AG04450 (cell line): Measurements from ENCODE around the gene DOHH. TPM values are rescaled to one million over a fixed set of nuclear protein-coding genes. Genes with fewer than 3 reads are reported as not detected.
A peak's percentile ranks its signal among the peaks of the same experiment; 100 is the strongest.
"Not testable (repeated sequence)": the region's sequence is repeated elsewhere in the genome, so short reads cannot be mapped to it uniquely, and the experiment has no call there.

Source experiments
- CTCF ChIA-PET: fragments of 300-600, 350-600 bp; formaldehyde crosslinking; extraction: SDS; loops from one replicate; lab custom pipeline; 2022; ENCODE audit warnings: antibody characterized with exemption, inconsistent platforms; lab: Charles Lee
- POLR2A ChIA-PET: fragments of 350-600 bp; formaldehyde crosslinking; extraction: SDS; loops from one replicate; lab custom pipeline; 2021; ENCODE audit warnings: antibody characterized with exemption, inconsistent platforms; lab: Yijun Ruan, JAX
- DNase-seq: peaks from one replicate; pipeline ENCODE4 v3.0.0-alpha.2; 2011; ENCODE audit warnings: low read depth, low spot score
- H3K27ac ChIP-seq: one replicate; pipeline ENCODE4 v1.5.1; 2012; ENCODE audit warnings: low read depth, low read length, control low read depth
- H3K27me3 ChIP-seq: one replicate; pipeline ENCODE4 v1.6.0; 2012; ENCODE audit warnings: low read length; ENCODE audit not compliant: control insufficient read depth, insufficient read depth
- H3K4me3 ChIP-seq: 2 replicates; pipeline ENCODE4 v1.5.1; 2011; ENCODE audit warnings: mild to moderate bottlenecking, low read depth, low read length, control low read depth
- H3K9me3 ChIP-seq: 2 replicates; pipeline ENCODE4 v1.5.1; 2012; ENCODE audit warnings: low read length; ENCODE audit not compliant: control insufficient read depth, insufficient read depth
- polyA plus RNA-seq: library from polyadenylated mRNA; depleted of rRNA; stranded (reverse); fragments of >200 nt; gene quantifications from 2 replicates; pipeline ENCODE4 v1.2.3, GENCODE V29; 2011
- TF ChIP-seq, protein P1 (sequence below): IDR thresholded peaks from 2 replicates; pipeline ENCODE4 v1.5.1; 2011; ENCODE audit warnings: low read depth, low read length, control low read depth, inconsistent platforms

Gene DOHH
- polyA plus RNA-seq, 1 experiment, result 3.4 TPM

GRCh38 chr19:3452171-3452941, 48.1 kb downstream of the DOHH start:
- ChIA-PET CTCF (interaction anchor here (0.7 to 1.7 kb wide), 3 partner anchors 21 to 147 kb away, joined by 3 to 5 read pairs (median 4); no protein-coding TSS in a partner anchor), POLR2A (no interaction called here)
- Histone ChIP-seq H3K27me3 (no peaks in the 10 kb centered on the region), H3K9me3 (no peaks in the 10 kb centered on the region; the same call in 1 of the 2 replicates), H3K4me3 (no peak overlapping the region), H3K27ac (peak overlapping the region; percentile 47)
- TF ChIP-seq, protein P1, sequence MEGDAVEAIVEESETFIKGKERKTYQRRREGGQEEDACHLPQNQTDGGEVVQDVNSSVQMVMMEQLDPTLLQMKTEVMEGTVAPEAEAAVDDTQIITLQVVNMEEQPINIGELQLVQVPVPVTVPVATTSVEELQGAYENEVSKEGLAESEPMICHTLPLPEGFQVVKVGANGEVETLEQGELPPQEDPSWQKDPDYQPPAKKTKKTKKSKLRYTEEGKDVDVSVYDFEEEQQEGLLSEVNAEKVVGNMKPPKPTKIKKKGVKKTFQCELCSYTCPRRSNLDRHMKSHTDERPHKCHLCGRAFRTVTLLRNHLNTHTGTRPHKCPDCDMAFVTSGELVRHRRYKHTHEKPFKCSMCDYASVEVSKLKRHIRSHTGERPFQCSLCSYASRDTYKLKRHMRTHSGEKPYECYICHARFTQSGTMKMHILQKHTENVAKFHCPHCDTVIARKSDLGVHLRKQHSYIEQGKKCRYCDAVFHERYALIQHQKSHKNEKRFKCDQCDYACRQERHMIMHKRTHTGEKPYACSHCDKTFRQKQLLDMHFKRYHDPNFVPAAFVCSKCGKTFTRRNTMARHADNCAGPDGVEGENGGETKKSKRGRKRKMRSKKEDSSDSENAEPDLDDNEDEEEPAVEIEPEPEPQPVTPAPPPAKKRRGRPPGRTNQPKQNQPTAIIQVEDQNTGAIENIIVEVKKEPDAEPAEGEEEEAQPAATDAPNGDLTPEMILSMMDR, result no peak
- DNase-seq, result no peak

GRCh38 chr19:3451451-3451866, 49.0 kb downstream of the DOHH start:
- Histone ChIP-seq H3K9me3 (no peaks in the 10 kb centered on the region; the same call in 1 of the 2 replicates), H3K27ac (peak overlapping the region; percentile 98), H3K27me3 (no peaks in the 10 kb centered on the region), H3K4me3 (no peak overlapping the region)
- ChIA-PET POLR2A (no interaction called here), CTCF (interaction anchor here (0.7 to 1.7 kb wide), 3 partner anchors 22 to 146 kb away, joined by 3 to 5 read pairs (median 4); no protein-coding TSS in a partner anchor)
- TF ChIP-seq, protein P1, result no peak
- DNase-seq, result no peak

DNA sequence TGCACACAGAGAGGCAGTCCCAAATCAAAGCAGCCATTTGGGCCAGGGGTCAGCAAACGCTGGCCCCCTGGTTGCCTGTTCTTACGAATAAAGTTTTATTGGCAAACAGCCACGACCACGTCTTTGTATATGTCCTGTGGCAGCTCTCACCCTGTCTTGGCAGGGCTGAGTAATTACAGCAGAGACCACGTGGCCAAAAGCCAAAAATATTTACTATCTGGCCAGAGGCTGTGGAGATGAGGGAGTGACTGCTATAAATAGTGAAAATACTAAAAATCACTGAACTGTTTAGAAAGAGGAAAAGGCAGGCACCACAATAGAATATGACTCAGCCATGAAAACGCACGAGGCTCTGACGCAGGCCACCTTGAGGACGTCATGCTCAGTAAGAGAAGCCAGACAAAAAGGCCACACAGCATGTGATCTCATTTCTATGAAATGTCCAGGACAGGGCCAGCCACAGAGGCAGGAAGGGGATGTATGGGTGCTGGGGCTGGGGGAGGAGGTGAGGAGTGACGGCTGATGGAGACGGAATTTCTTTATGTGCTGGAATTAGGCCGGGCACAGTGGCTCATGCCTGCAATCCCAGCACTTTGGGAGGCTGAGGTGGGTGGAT, 49.6 kb downstream of the DOHH start:
- TF ChIP-seq, protein P1, result no peak
- H3K27ac ChIP-seq, result peak overlapping the region; percentile 98
- no peak overlapping the region for H3K4me3 ChIP-seq
- POLR2A ChIA-PET, result interaction anchor here (0.6 kb wide), 1 partner anchor 32 kb away, joined by 3 read pairs; the partner anchor contains the start of gene SMIM44
- peak; percentile 99 for DNase-seq
- no peaks in the 10 kb centered on the region; the same call in 1 of the 2 replicates for H3K9me3 ChIP-seq
- CTCF ChIA-PET, result interaction anchor here (1.0 to 1.7 kb wide), 3 partner anchors 21 to 34 kb away, joined by 3 to 5 read pairs (median 4); no protein-coding TSS in a partner anchor
- no peaks in the 10 kb centered on the region for H3K27me3 ChIP-seq

- Histone ChIP-seq H3K4me3 (no peak overlapping the region), H3K27me3 (no peaks in the 10 kb centered on the region), H3K9me3 (no peaks in the 10 kb centered on the region; the same call in 1 of the 2 replicates), H3K27ac (no peak overlapping the region)
- POLR2A ChIA-PET, result no interaction called here
- TF ChIP-seq, protein P1, result no peak
- CTCF ChIA-PET, result no interaction called here
- no peak for DNase-seq
Measured at GRCh38 chr19:3448616-3449334, 51.7 kb downstream of the DOHH start.

GRCh38 chr19:3446657-3447056, 53.8 kb downstream of the DOHH start:
- H3K9me3 ChIP-seq, H3K27ac ChIP-seq, POLR2A ChIA-PET, DNase-seq, H3K27me3 ChIP-seq, H3K4me3 ChIP-seq: not testable (repeated sequence)
- CTCF ChIA-PET, result interaction anchor here (1.2 kb wide), 1 partner anchor 17 kb away, joined by 4 read pairs; no protein-coding TSS in a partner anchor
